Neural progenitor cell (in vitro differentiated cells): ENCODE data around the gene RTP5. TPM values are rescaled to one million over a fixed set of nuclear protein-coding genes. Genes with fewer than 3 reads are reported as not detected.

Experiments used
- DNase-seq: peaks from one replicate; pipeline ENCODE4 v3.0.0-alpha.2; 2016; ENCODE audit warnings: low spot score
- H2AFZ ChIP-seq: fragments of 200-600 bp; sonication (generic); replicated peaks from 2 replicates; pipeline ENCODE4 v1.6.1; 2016; ENCODE audit warnings: antibody characterized with exemption
- H3F3A ChIP-seq: fragments of 200-600 bp; sonication (generic); 2 replicates; pipeline ENCODE4 v1.6.1; 2016; ENCODE audit warnings: antibody characterized with exemption, low read depth
- H3K27ac ChIP-seq: fragments of 200-600 bp; sonication (generic); 2 replicates; pipeline ENCODE4 v1.5.1; 2016; ENCODE audit warnings: mild to moderate bottlenecking
- H3K27me3 ChIP-seq: fragments of 200-600 bp; sonication (generic); 2 replicates; pipeline ENCODE4 v1.6.1; 2016; ENCODE audit warnings: mild to moderate bottlenecking, moderate library complexity
- H3K36me3 ChIP-seq: fragments of 200-600 bp; sonication (generic); 2 replicates; pipeline ENCODE4 v1.5.1; 2016
- H3K4me1 ChIP-seq: fragments of 200-600 bp; sonication (generic); 2 replicates; pipeline ENCODE4 v1.6.1; 2016; ENCODE audit warnings: mixed run types
- H3K4me2 ChIP-seq: fragments of 200-600 bp; sonication (generic); 2 replicates; pipeline ENCODE4 v1.6.1; 2016
- H3K4me3 ChIP-seq: fragments of 200-600 bp; sonication (generic); 2 replicates; pipeline ENCODE4 v1.5.1; 2016
- H3K79me2 ChIP-seq: fragments of 200-600 bp; sonication (generic); 2 replicates; pipeline ENCODE4 v1.6.1; 2016; ENCODE audit warnings: low read depth
- H3K9ac ChIP-seq: fragments of 200-600 bp; sonication (generic); 2 replicates; pipeline ENCODE4 v1.6.1; 2016
- H3K9me3 ChIP-seq: fragments of 200-600 bp; sonication (generic); 2 replicates; pipeline ENCODE4 v1.5.1; 2016; ENCODE audit warnings: low read depth
- H4K20me1 ChIP-seq: fragments of 200-600 bp; sonication (generic); 2 replicates; pipeline ENCODE4 v1.6.1; 2016; ENCODE audit warnings: low read depth
- H3K27ac Mint-ChIP-seq: 3 replicates; pipeline ENCODE4 v1.8.0; 2021; ENCODE audit warnings: mixed read lengths
- H3K27me3 Mint-ChIP-seq: 2 replicates; pipeline ENCODE4 v1.8.0; 2022; ENCODE audit warnings: low read depth, mild to moderate bottlenecking, inconsistent platforms, moderate library complexity, mixed read lengths; ENCODE audit not compliant: insufficient read depth
- H3K36me3 Mint-ChIP-seq: 3 replicates; pipeline ENCODE4 v1.8.0; 2021; ENCODE audit warnings: mixed read lengths
- H3K4me1 Mint-ChIP-seq: 3 replicates; pipeline ENCODE4 v1.8.0; 2021; ENCODE audit warnings: mixed read lengths
- H3K4me3 Mint-ChIP-seq: 3 replicates; pipeline ENCODE4 v1.8.0; 2021; ENCODE audit warnings: mild to moderate bottlenecking, moderate library complexity, mixed read lengths
- H3K9me3 Mint-ChIP-seq: 3 replicates; pipeline ENCODE4 v1.8.0; 2020; ENCODE audit warnings: mixed read lengths
- CTCF ChIP-seq: fragments of 200-600 bp; sonication (generic); IDR thresholded peaks from 2 replicates; pipeline ENCODE4 v1.5.1; 2017; ENCODE audit warnings: antibody characterized with exemption, mild to moderate bottlenecking
- EZH2 ChIP-seq: fragments of 200-600 bp; sonication (generic); IDR thresholded peaks from 2 replicates; pipeline ENCODE4 v1.6.1; 2017; ENCODE audit warnings: antibody characterized with exemption, mild to moderate bottlenecking, moderate library complexity
- EZH2phosphoT487 ChIP-seq: fragments of 200-600 bp; sonication (generic); IDR thresholded peaks from 2 replicates; pipeline ENCODE4 v1.6.1; 2017; ENCODE audit warnings: antibody characterized with exemption
- total RNA-seq: library from RNA; depleted of rRNA; stranded (reverse); fragments of >200 nt; gene quantifications from 2 replicates; pipeline ENCODE4 v1.2.3, GENCODE V29; 2015; ENCODE audit warnings: low replicate concordance

Gene RTP5
- total RNA-seq, 1 donor from 2014 or later, result not detected

GRCh38 chr2:241885291-241885945 is 15.9 kb downstream of the RTP5 start:
- peaks cover 22% of the 10 kb centered on the region for H3K9me3 Mint-ChIP-seq
- Histone ChIP-seq H3K4me3 (no peak overlapping the region), H3K4me2 (peak overlapping the region; percentile 22), H3K27ac (no peak overlapping the region), H3K36me3 (no peaks in the 10 kb centered on the region), H2AFZ (no peak overlapping the region), H3K9me3 (no peaks in the 10 kb centered on the region), H3K79me2 (no peaks in the 10 kb centered on the region), H3K27me3 (no peaks in the 10 kb centered on the region), H3F3A (peaks cover 25% of the 10 kb centered on the region), H3K4me1 (peaks cover 31% of the 10 kb centered on the region), H3K9ac (no peak overlapping the region), H4K20me1 (no peaks in the 10 kb centered on the region)
- TF ChIP-seq CTCF (no peak), EZH2phosphoT487 (no peak), EZH2 (no peak)
- H3K27ac Mint-ChIP-seq, result no peak overlapping the region
- no peak for DNase-seq
- peaks cover 37% of the 10 kb centered on the region for H3K4me1 Mint-ChIP-seq
- H3K36me3 Mint-ChIP-seq, result peaks cover 7% of the 10 kb centered on the region
- H3K4me3 Mint-ChIP-seq, result no peak overlapping the region
- H3K27me3 Mint-ChIP-seq, result peaks cover 8% of the 10 kb centered on the region

GRCh38 chr2:241885946-241886643 is 16.6 kb downstream of the RTP5 start:
- peaks cover 22% of the 10 kb centered on the region for H3K9me3 Mint-ChIP-seq
- no peak overlapping the region for H3K9ac ChIP-seq
- no peak overlapping the region for H3K27ac ChIP-seq
- H3K4me3 ChIP-seq, result no peak overlapping the region
- H2AFZ ChIP-seq, result no peak overlapping the region
- no peak for TF ChIP-seq EZH2
- no peak for TF ChIP-seq EZH2phosphoT487
- TF ChIP-seq CTCF, result no peak
- H4K20me1 ChIP-seq, result no peaks in the 10 kb centered on the region
- no peak overlapping the region for H3K4me2 ChIP-seq
- H3K36me3 ChIP-seq, result no peaks in the 10 kb centered on the region
- H3K27ac Mint-ChIP-seq, result no peak overlapping the region
- peaks cover 19% of the 10 kb centered on the region for H3F3A ChIP-seq
- peaks cover 7% of the 10 kb centered on the region for H3K36me3 Mint-ChIP-seq
- H3K9me3 ChIP-seq, result no peaks in the 10 kb centered on the region
- peaks cover 5% of the 10 kb centered on the region for H3K27me3 Mint-ChIP-seq
- H3K4me1 Mint-ChIP-seq, result peaks cover 34% of the 10 kb centered on the region
- H3K79me2 ChIP-seq, result no peaks in the 10 kb centered on the region
- H3K4me1 ChIP-seq, result peaks cover 26% of the 10 kb centered on the region
- H3K4me3 Mint-ChIP-seq, result no peak overlapping the region
- no peak for DNase-seq
- H3K27me3 ChIP-seq, result no peaks in the 10 kb centered on the region

- H3K4me1 Mint-ChIP-seq, result peaks cover 37% of the 10 kb centered on the region
- Histone ChIP-seq H3K4me3 (no peak overlapping the region), H3K27me3 (no peaks in the 10 kb centered on the region), H4K20me1 (no peaks in the 10 kb centered on the region), H3K4me2 (no peak overlapping the region), H3K9me3 (no peaks in the 10 kb centered on the region), H3K27ac (no peak overlapping the region), H3K9ac (no peak overlapping the region), H3F3A (peaks cover 18% of the 10 kb centered on the region), H3K79me2 (no peaks in the 10 kb centered on the region), H3K4me1 (peaks cover 25% of the 10 kb centered on the region), H2AFZ (no peak overlapping the region), H3K36me3 (no peaks in the 10 kb centered on the region)
- no peak for DNase-seq
- peaks cover 2% of the 10 kb centered on the region for H3K27me3 Mint-ChIP-seq
- H3K36me3 Mint-ChIP-seq, result peaks cover 7% of the 10 kb centered on the region
- TF ChIP-seq EZH2phosphoT487 (no peak), EZH2 (no peak), CTCF (no peak)
- H3K4me3 Mint-ChIP-seq, result no peak overlapping the region
- peaks cover 22% of the 10 kb centered on the region for H3K9me3 Mint-ChIP-seq
- no peak overlapping the region for H3K27ac Mint-ChIP-seq
Measured at GRCh38 chr2:241886840-241887447, 17.4 kb downstream of the RTP5 start.
